GM23338 (cell line): ENCODE results near the gene DCD. TPM values are rescaled to one million over a fixed set of nuclear protein-coding genes. Genes with fewer than 3 reads are reported as not detected.

Source experiments
- ATAC-seq: fragments of 200-7000 bp; cut with Tn5 transposase; 3 replicates; pipeline ENCODE4 v1.9.1; 2020
- DNase-seq: peaks from one replicate; pipeline ENCODE4 v3.0.0-alpha.2; 2015; ENCODE audit warnings: low spot score
- H2AFZ ChIP-seq: fragments of 200-600 bp; sonication (generic); 2 replicates; pipeline ENCODE4 v1.8.0; 2016; ENCODE audit warnings: antibody characterized with exemption, mild to moderate bottlenecking, moderate library complexity
- H3F3A ChIP-seq: fragments of 200-600 bp; sonication (generic); replicated peaks from 2 replicates; pipeline ENCODE4 v1.8.0; 2017; ENCODE audit warnings: antibody characterized with exemption, mixed run types, low read depth
- H3K27ac ChIP-seq: fragments of 200-600 bp; sonication (generic); 2 replicates; pipeline ENCODE4 v1.6.1; 2016; ENCODE audit warnings: low read depth
- H3K27me3 ChIP-seq: fragments of 200-600 bp; sonication (generic); 2 replicates; pipeline ENCODE4 v1.8.0; 2016; ENCODE audit warnings: mild to moderate bottlenecking, mixed run types, moderate library complexity; ENCODE audit not compliant: insufficient read depth
- H3K36me3 ChIP-seq: fragments of 200-600 bp; sonication (generic); 2 replicates; pipeline ENCODE4 v1.8.0; 2016; ENCODE audit warnings: mild to moderate bottlenecking; ENCODE audit not compliant: insufficient read depth
- H3K4me1 ChIP-seq: fragments of 200-600 bp; sonication (generic); 2 replicates; pipeline ENCODE4 v1.8.0; 2016; ENCODE audit warnings: mild to moderate bottlenecking, moderate library complexity; ENCODE audit not compliant: insufficient read depth
- H3K4me2 ChIP-seq: fragments of 200-600 bp; sonication (generic); 2 replicates; pipeline ENCODE4 v1.7.1; 2017; ENCODE audit warnings: mixed run types
- H3K4me3 ChIP-seq: fragments of 200-600 bp; sonication (generic); 2 replicates; pipeline ENCODE4 v1.6.1; 2016; ENCODE audit warnings: mixed run types
- H3K79me2 ChIP-seq: fragments of 200-600 bp; sonication (generic); replicated peaks from 2 replicates; pipeline ENCODE4 v1.8.0; 2017; ENCODE audit warnings: mild to moderate bottlenecking; ENCODE audit not compliant: insufficient read depth
- H3K9me2 ChIP-seq: fragments of 200-600 bp; sonication (generic); 2 replicates; pipeline ENCODE4 v1.8.0; 2017; ENCODE audit not compliant: insufficient read depth
- H4K20me1 ChIP-seq: fragments of 200-600 bp; sonication (generic); replicated peaks from 2 replicates; pipeline ENCODE4 v1.8.0; 2017; ENCODE audit warnings: mild to moderate bottlenecking; ENCODE audit not compliant: insufficient read depth
- H3K27ac Mint-ChIP-seq: 2 replicates; pipeline ENCODE4 v1.8.0; 2020; ENCODE audit warnings: inconsistent platforms, mild to moderate bottlenecking, moderate library complexity, mixed read lengths
- H3K27me3 Mint-ChIP-seq: 3 replicates; pipeline ENCODE4 v1.8.0; 2022; ENCODE audit warnings: low read depth, mild to moderate bottlenecking, moderate library complexity, mixed read lengths, inconsistent platforms; ENCODE audit not compliant: insufficient read depth, poor library complexity
- H3K36me3 Mint-ChIP-seq: 3 replicates; pipeline ENCODE4 v1.8.0; 2021; ENCODE audit warnings: low read depth, mild to moderate bottlenecking, inconsistent platforms, moderate library complexity, mixed read lengths
- H3K4me1 Mint-ChIP-seq: 3 replicates; pipeline ENCODE4 v1.8.0; 2020; ENCODE audit warnings: mild to moderate bottlenecking, inconsistent platforms, mixed read lengths
- H3K4me3 Mint-ChIP-seq: 3 replicates; pipeline ENCODE4 v1.8.0; 2021; ENCODE audit warnings: moderate library complexity, mild to moderate bottlenecking, inconsistent platforms, mixed read lengths
- H3K9me3 Mint-ChIP-seq: 3 replicates; pipeline ENCODE4 v1.8.0; 2020; ENCODE audit warnings: moderate library complexity, mild to moderate bottlenecking, inconsistent platforms, mixed read lengths
- CREB1 ChIP-seq: fragments of 250-450 bp; sonication (Bioruptor Pico); IDR thresholded peaks from 2 replicates; pipeline ENCODE4 v1.5.0; 2020; ENCODE audit warnings: low read depth, mild to moderate bottlenecking, moderate library complexity
- EZH2 ChIP-seq: fragments of 200-600 bp; sonication (generic); IDR thresholded peaks from one replicate; pipeline ENCODE4 v1.8.0; 2017; ENCODE audit warnings: antibody characterized with exemption, mild to moderate bottlenecking, low read depth; ENCODE audit not compliant: unreplicated experiment
- EZH2phosphoT487 ChIP-seq: fragments of 200-600 bp; sonication (generic); IDR thresholded peaks from one replicate; pipeline ENCODE4 v1.8.1; 2018; ENCODE audit warnings: antibody characterized with exemption; ENCODE audit not compliant: unreplicated experiment
- JUNB ChIP-seq: IDR thresholded peaks from one replicate; pipeline ENCODE4 v1.6.1; 2016; ENCODE audit warnings: antibody characterized with exemption; ENCODE audit not compliant: unreplicated experiment
- NANOG ChIP-seq: IDR thresholded peaks from 2 replicates; pipeline ENCODE4 v1.6.1; 2016; ENCODE audit warnings: antibody characterized with exemption, borderline replicate concordance
- POLR2AphosphoS5 ChIP-seq: IDR thresholded peaks from 2 replicates; pipeline ENCODE4 v1.6.1; 2016; ENCODE audit warnings: antibody characterized with exemption, low read depth
- STAT1 ChIP-seq: IDR thresholded peaks from one replicate; pipeline ENCODE4 v1.6.1; 2016; ENCODE audit warnings: antibody characterized with exemption; ENCODE audit not compliant: unreplicated experiment
- ZNF114 ChIP-seq: fragments of 250-450 bp; sonication (Bioruptor Pico); IDR thresholded peaks from 2 replicates; pipeline ENCODE4 v1.5.0; 2020; ENCODE audit warnings: mild to moderate bottlenecking, moderate library complexity
- ZNF331 ChIP-seq: fragments of 250-450 bp; sonication (Bioruptor Pico); IDR thresholded peaks from 2 replicates; pipeline ENCODE4 v1.5.0; 2020; ENCODE audit warnings: low read depth, mild to moderate bottlenecking, moderate library complexity
- polyA plus RNA-seq: library from polyadenylated mRNA; unstranded; fragments of >200 nt; fragmentation: Nextera tagmentation; extraction: Ambion mirVana; gene quantifications from 2 replicates; pipeline ENCODE4 v1.2.1, GENCODE V29; 2016
- total RNA-seq: library from RNA; depleted of rRNA; stranded (reverse); fragments of >200 nt; shearing (Covaris generic); gene quantifications from 2 replicates; pipeline ENCODE4 v1.2.3, GENCODE V29; 2014
- TF ChIP-seq, protein P1 (sequence below), 2 experiments: fragments of 200-600 bp in 1 of 2; sonication (generic) in 1 of 2; conservative IDR thresholded peaks; 2 replicates each; pipeline versions ENCODE4 v1.5.1 to v1.6.1; 2016 to 2017; ENCODE audit warnings: antibody characterized with exemption in 2 of 2, low read depth in 2 of 2, mild to moderate bottlenecking in 2 of 2, moderate library complexity in 1 of 2
- TF ChIP-seq, protein P2 (sequence below): IDR thresholded peaks from one replicate; pipeline ENCODE4 v1.6.1; 2018; ENCODE audit warnings: antibody characterized with exemption; ENCODE audit not compliant: unreplicated experiment
- TF ChIP-seq, protein P3 (sequence below): IDR thresholded peaks from 2 replicates; pipeline ENCODE4 v1.6.1; 2016; ENCODE audit warnings: antibody characterized with exemption
- TF ChIP-seq, protein P4 (sequence below): fragments of 250-450 bp; sonication (Bioruptor Pico); IDR thresholded peaks from 2 replicates; pipeline ENCODE4 v1.5.0; 2020; ENCODE audit warnings: mild to moderate bottlenecking, moderate library complexity

The DCD gene
- total and polyA plus RNA-seq, 2 experiments from 2014 or later: not detected

DNA sequence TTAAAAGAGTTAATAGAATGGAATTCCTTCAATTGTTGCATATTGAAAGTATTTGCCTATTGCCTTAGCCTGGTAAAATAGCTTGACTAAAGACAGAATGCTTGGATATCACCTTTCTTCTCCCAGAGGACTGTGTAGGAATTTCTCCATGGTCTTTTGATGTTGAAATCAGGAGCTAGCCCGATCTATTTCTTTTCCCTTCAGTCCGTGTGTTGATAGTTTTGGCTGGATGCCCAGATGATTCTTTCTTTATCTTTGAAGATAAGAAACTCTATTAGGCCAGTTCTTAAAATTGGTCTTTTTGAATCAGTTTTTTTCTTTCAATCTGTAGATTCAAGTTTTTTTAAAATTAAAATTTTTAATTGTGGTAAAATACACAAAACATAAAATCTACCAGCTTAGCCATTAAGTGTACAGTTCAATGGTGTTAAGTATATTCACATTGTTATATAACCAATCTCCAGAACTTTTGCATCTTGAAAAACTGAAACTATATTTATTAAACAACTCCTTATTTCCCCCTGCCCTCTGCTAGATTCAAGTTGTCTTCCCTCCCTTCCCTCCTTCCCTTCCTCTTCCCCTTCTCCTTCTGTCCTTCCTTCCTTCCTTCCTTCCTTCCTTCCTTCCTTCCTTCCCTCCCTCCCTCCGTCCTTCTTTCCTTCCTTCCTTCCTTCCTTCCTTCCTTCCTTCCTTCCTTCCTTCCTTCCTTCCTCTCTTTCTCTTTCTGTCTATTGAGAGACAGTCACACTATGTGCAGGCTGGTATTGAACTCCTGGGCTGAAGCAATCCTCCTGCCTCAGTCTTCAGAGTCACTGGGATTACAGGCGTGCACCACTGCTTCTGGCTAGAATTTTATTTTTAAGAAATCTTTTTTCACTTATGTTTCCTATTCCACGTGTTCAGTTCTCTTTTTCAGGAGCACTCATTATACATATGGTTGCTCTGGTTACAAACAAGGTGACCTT is 23.6 kb downstream of the DCD start:
- Mint-ChIP-seq H3K4me1 (no peaks in the 10 kb centered on the region; the same call in 2 of the 3 replicates), H3K36me3 (peaks cover 17% of the 10 kb centered on the region), H3K4me3 (no peak overlapping the region), H3K9me3 (peaks cover 27% of the 10 kb centered on the region), H3K27ac (no peak overlapping the region), H3K27me3 (peaks cover 4% of the 10 kb centered on the region)
- ATAC-seq (no peak), DNase-seq (peak; percentile 9)
- no peaks in the 10 kb centered on the region for H3K36me3 ChIP-seq
- no peaks in the 10 kb centered on the region for H3K27me3 ChIP-seq
- no peak overlapping the region for H3K4me2 ChIP-seq
- H3K79me2 ChIP-seq: no peaks in the 10 kb centered on the region
- TF ChIP-seq ZNF114 (CRISPR knock-in tag) (no peak), NANOG (no peak), STAT1 (no peak), ZNF331 (CRISPR knock-in tag) (no peak), CREB1 (CRISPR knock-in tag) (no peak), EZH2 (no peak), EZH2phosphoT487 (no peak), POLR2AphosphoS5 (no peak), JUNB (no peak)
- TF ChIP-seq, protein P1, sequence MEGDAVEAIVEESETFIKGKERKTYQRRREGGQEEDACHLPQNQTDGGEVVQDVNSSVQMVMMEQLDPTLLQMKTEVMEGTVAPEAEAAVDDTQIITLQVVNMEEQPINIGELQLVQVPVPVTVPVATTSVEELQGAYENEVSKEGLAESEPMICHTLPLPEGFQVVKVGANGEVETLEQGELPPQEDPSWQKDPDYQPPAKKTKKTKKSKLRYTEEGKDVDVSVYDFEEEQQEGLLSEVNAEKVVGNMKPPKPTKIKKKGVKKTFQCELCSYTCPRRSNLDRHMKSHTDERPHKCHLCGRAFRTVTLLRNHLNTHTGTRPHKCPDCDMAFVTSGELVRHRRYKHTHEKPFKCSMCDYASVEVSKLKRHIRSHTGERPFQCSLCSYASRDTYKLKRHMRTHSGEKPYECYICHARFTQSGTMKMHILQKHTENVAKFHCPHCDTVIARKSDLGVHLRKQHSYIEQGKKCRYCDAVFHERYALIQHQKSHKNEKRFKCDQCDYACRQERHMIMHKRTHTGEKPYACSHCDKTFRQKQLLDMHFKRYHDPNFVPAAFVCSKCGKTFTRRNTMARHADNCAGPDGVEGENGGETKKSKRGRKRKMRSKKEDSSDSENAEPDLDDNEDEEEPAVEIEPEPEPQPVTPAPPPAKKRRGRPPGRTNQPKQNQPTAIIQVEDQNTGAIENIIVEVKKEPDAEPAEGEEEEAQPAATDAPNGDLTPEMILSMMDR (conservative IDR thresholded peaks at IDR 0.05; ENCODE audit: low read depth in 2 of 2): no peak
- TF ChIP-seq, protein P2, sequence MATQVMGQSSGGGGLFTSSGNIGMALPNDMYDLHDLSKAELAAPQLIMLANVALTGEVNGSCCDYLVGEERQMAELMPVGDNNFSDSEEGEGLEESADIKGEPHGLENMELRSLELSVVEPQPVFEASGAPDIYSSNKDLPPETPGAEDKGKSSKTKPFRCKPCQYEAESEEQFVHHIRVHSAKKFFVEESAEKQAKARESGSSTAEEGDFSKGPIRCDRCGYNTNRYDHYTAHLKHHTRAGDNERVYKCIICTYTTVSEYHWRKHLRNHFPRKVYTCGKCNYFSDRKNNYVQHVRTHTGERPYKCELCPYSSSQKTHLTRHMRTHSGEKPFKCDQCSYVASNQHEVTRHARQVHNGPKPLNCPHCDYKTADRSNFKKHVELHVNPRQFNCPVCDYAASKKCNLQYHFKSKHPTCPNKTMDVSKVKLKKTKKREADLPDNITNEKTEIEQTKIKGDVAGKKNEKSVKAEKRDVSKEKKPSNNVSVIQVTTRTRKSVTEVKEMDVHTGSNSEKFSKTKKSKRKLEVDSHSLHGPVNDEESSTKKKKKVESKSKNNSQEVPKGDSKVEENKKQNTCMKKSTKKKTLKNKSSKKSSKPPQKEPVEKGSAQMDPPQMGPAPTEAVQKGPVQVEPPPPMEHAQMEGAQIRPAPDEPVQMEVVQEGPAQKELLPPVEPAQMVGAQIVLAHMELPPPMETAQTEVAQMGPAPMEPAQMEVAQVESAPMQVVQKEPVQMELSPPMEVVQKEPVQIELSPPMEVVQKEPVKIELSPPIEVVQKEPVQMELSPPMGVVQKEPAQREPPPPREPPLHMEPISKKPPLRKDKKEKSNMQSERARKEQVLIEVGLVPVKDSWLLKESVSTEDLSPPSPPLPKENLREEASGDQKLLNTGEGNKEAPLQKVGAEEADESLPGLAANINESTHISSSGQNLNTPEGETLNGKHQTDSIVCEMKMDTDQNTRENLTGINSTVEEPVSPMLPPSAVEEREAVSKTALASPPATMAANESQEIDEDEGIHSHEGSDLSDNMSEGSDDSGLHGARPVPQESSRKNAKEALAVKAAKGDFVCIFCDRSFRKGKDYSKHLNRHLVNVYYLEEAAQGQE: no peak
- TF ChIP-seq, protein P3, sequence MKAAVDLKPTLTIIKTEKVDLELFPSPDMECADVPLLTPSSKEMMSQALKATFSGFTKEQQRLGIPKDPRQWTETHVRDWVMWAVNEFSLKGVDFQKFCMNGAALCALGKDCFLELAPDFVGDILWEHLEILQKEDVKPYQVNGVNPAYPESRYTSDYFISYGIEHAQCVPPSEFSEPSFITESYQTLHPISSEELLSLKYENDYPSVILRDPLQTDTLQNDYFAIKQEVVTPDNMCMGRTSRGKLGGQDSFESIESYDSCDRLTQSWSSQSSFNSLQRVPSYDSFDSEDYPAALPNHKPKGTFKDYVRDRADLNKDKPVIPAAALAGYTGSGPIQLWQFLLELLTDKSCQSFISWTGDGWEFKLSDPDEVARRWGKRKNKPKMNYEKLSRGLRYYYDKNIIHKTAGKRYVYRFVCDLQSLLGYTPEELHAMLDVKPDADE: no peak
- TF ChIP-seq, protein P4, sequence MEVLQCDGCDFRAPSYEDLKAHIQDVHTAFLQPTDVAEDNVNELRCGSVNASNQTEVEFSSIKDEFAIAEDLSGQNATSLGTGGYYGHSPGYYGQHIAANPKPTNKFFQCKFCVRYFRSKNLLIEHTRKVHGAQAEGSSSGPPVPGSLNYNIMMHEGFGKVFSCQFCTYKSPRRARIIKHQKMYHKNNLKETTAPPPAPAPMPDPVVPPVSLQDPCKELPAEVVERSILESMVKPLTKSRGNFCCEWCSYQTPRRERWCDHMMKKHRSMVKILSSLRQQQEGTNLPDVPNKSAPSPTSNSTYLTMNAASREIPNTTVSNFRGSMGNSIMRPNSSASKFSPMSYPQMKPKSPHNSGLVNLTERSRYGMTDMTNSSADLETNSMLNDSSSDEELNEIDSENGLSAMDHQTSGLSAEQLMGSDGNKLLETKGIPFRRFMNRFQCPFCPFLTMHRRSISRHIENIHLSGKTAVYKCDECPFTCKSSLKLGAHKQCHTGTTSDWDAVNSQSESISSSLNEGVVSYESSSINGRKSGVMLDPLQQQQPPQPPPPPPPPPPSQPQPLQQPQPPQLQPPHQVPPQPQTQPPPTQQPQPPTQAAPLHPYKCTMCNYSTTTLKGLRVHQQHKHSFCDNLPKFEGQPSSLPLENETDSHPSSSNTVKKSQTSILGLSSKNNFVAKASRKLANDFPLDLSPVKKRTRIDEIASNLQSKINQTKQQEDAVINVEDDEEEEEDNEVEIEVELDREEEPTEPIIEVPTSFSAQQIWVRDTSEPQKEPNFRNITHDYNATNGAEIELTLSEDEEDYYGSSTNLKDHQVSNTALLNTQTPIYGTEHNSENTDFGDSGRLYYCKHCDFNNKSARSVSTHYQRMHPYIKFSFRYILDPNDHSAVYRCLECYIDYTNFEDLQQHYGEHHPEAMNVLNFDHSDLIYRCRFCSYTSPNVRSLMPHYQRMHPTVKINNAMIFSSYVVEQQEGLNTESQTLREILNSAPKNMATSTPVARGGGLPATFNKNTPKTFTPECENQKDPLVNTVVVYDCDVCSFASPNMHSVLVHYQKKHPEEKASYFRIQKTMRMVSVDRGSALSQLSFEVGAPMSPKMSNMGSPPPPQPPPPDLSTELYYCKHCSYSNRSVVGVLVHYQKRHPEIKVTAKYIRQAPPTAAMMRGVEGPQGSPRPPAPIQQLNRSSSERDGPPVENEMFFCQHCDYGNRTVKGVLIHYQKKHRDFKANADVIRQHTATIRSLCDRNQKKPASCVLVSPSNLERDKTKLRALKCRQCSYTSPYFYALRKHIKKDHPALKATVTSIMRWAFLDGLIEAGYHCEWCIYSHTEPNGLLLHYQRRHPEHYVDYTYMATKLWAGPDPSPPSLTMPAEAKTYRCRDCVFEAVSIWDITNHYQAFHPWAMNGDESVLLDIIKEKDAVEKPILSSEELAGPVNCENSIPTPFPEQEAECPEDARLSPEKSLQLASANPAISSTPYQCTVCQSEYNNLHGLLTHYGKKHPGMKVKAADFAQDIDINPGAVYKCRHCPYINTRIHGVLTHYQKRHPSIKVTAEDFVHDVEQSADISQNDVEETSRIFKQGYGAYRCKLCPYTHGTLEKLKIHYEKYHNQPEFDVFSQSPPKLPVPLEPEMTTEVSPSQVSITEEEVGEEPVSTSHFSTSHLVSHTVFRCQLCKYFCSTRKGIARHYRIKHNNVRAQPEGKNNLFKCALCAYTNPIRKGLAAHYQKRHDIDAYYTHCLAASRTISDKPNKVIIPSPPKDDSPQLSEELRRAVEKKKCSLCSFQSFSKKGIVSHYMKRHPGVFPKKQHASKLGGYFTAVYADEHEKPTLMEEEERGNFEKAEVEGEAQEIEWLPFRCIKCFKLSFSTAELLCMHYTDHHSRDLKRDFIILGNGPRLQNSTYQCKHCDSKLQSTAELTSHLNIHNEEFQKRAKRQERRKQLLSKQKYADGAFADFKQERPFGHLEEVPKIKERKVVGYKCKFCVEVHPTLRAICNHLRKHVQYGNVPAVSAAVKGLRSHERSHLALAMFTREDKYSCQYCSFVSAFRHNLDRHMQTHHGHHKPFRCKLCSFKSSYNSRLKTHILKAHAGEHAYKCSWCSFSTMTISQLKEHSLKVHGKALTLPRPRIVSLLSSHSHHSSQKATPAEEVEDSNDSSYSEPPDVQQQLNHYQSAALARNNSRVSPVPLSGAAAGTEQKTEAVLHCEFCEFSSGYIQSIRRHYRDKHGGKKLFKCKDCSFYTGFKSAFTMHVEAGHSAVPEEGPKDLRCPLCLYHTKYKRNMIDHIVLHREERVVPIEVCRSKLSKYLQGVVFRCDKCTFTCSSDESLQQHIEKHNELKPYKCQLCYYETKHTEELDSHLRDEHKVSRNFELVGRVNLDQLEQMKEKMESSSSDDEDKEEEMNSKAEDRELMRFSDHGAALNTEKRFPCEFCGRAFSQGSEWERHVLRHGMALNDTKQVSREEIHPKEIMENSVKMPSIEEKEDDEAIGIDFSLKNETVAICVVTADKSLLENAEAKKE: no peak
- H3K9me2 ChIP-seq: 0 out of 2 replicates have a peak, but pooled peaks cover 6% of the 10 kb centered on the region
- no peaks in the 10 kb centered on the region for H4K20me1 ChIP-seq
- H3K27ac ChIP-seq: no peak overlapping the region
- no peaks in the 10 kb centered on the region for H3F3A ChIP-seq
- no peaks in the 10 kb centered on the region for H3K4me1 ChIP-seq
- no peak overlapping the region for H3K4me3 ChIP-seq
- H2AFZ ChIP-seq: no peak overlapping the region
